Coronary artery (tissue), 2 donors: Measurements from ENCODE around the gene RASGRF1.

Experiments
- DNase-seq: peaks from one replicate; pipeline ENCODE4 v3.0.0-alpha.2; 2017; ENCODE audit warnings: low spot score
- H3K27ac ChIP-seq, 2 donors: fragments of 200-600 bp; sonication (generic); one replicate each; pipeline ENCODE4 v1.5.1; 2016 to 2019
- H3K4me3 ChIP-seq: fragments of 200-600 bp; sonication (generic); 2 replicates; pipeline ENCODE4 v1.5.1; 2016; ENCODE audit warnings: mild to moderate bottlenecking, moderate library complexity
- CTCF ChIP-seq: fragments of 200-600 bp; sonication (generic); IDR thresholded peaks from one replicate; pipeline ENCODE4 v1.5.1; 2019; ENCODE audit warnings: antibody characterized with exemption

RASGRF1 gene

GRCh38 chr15:79089331-79089889 is 1.2 kb downstream of the RASGRF1 start:
- no peak overlapping the region for H3K27ac ChIP-seq
- peak overlapping the region; percentile 63 for H3K4me3 ChIP-seq
- peak; percentile 16 for DNase-seq
- no peak for TF ChIP-seq CTCF

- no peak overlapping the region for H3K27ac ChIP-seq
- no peak for TF ChIP-seq CTCF
- DNase-seq = peak; percentile 43
- H3K4me3 ChIP-seq = no peak overlapping the region
Observed at GRCh38 chr15:79088426-79089205, 2.0 kb downstream of the RASGRF1 start.

GRCh38 chr15:79086814-79087213 is 3.8 kb downstream of the RASGRF1 start:
- Histone ChIP-seq H3K27ac (no peak overlapping the region), H3K4me3 (no peak overlapping the region)
- DNase-seq = peak; percentile 4
- no peak for TF ChIP-seq CTCF

GRCh38 chr15:79084308-79084968 is 6.1 kb downstream of the RASGRF1 start:
- TF ChIP-seq CTCF = no peak
- peak; percentile 31 for DNase-seq
- H3K4me3 ChIP-seq = no peak overlapping the region
- no peak overlapping the region for H3K27ac ChIP-seq

- Histone ChIP-seq H3K4me3 (no peak overlapping the region), H3K27ac (no peak overlapping the region)
- TF ChIP-seq CTCF = no peak
- no peak for DNase-seq
Observed at GRCh38 chr15:79083154-79083553, 7.4 kb downstream of the RASGRF1 start.

- Histone ChIP-seq H3K27ac (no peak overlapping the region), H3K4me3 (no peak overlapping the region)
- DNase-seq = no peak
- no peak for TF ChIP-seq CTCF
Observed at GRCh38 chr15:79082363-79083070, 8.1 kb downstream of the RASGRF1 start.
